MG63 (cell line): ENCODE measurements around the gene MUC12. TPM values are rescaled to one million over a fixed set of nuclear protein-coding genes. Genes with fewer than 3 reads are reported as not detected.
"Not testable (repeated sequence)": the region's sequence is repeated elsewhere in the genome, so short reads cannot be mapped to it uniquely, and the experiment has no call there.

ENCODE experiments used
- DNase-seq: peaks from one replicate; pipeline ENCODE4 v3.0.0-alpha.2; 2020
- H3K27me3 ChIP-seq: fragments of 250-450 bp; sonication (Bioruptor Pico); 2 replicates; pipeline ENCODE4 v1.5.1; 2020; ENCODE audit warnings: mild to moderate bottlenecking, moderate library complexity
- H3K36me3 ChIP-seq: fragments of 250-450 bp; sonication (Bioruptor Pico); 2 replicates; pipeline ENCODE4 v1.5.1; 2020; ENCODE audit warnings: mild to moderate bottlenecking, moderate library complexity
- H3K4me3 ChIP-seq: fragments of 250-450 bp; sonication (Bioruptor Pico); 2 replicates; pipeline ENCODE4 v1.5.1; 2020; ENCODE audit warnings: mild to moderate bottlenecking, moderate library complexity
- H3K9me3 ChIP-seq: fragments of 250-450 bp; sonication (Bioruptor Pico); 2 replicates; pipeline ENCODE4 v1.5.1; 2020; ENCODE audit warnings: mild to moderate bottlenecking, moderate library complexity
- total RNA-seq: library from RNA; depleted of rRNA; stranded (reverse); fragments of >200 nt; shearing (Covaris generic); gene quantifications from 2 replicates; pipeline ENCODE4 v1.2.3, GENCODE V29; 2014; ENCODE audit warnings: low replicate concordance; rRNA removed

MUC12 gene, protein sequence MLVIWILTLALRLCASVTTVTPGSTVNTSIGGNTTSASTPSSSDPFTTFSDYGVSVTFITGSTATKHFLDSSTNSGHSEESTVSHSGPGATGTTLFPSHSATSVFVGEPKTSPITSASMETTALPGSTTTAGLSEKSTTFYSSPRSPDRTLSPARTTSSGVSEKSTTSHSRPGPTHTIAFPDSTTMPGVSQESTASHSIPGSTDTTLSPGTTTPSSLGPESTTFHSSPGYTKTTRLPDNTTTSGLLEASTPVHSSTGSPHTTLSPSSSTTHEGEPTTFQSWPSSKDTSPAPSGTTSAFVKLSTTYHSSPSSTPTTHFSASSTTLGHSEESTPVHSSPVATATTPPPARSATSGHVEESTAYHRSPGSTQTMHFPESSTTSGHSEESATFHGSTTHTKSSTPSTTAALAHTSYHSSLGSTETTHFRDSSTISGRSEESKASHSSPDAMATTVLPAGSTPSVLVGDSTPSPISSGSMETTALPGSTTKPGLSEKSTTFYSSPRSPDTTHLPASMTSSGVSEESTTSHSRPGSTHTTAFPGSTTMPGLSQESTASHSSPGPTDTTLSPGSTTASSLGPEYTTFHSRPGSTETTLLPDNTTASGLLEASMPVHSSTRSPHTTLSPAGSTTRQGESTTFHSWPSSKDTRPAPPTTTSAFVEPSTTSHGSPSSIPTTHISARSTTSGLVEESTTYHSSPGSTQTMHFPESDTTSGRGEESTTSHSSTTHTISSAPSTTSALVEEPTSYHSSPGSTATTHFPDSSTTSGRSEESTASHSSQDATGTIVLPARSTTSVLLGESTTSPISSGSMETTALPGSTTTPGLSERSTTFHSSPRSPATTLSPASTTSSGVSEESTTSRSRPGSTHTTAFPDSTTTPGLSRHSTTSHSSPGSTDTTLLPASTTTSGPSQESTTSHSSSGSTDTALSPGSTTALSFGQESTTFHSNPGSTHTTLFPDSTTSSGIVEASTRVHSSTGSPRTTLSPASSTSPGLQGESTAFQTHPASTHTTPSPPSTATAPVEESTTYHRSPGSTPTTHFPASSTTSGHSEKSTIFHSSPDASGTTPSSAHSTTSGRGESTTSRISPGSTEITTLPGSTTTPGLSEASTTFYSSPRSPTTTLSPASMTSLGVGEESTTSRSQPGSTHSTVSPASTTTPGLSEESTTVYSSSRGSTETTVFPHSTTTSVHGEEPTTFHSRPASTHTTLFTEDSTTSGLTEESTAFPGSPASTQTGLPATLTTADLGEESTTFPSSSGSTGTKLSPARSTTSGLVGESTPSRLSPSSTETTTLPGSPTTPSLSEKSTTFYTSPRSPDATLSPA (N-terminal part only)
- not detected in 2 replicates for total RNA-seq

DNA sequence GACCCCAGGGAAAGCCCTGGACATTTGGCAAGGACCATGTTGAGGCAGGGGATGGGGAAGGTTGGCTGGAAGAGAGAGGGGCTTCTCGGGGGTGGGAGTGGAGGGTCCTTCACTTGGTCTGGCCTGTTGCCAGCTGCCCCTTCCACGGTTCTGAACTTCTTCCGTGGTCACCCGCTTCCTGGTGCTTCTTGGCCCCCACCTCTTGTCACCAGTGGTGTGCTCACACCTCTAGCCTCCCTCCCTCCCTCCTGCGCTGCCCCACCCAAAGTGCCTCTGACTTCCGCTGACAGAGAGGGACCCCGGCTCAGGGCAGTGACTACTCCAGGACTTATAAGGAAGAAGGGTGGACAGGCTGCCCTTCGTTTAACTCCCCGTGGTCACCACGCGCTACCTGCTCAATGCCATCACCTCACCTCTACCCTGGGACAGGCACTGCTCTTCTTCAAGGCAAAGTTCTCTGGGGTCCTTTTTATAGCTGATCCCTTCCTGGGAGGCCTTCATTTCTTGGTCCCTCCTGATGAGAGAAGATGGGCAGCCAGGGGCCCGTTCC is at the start of gene MUC12:
Gene MUC12 (plus strand): TSS at position 500 of the 550 bp plus-strand sequence. CDS start 58 bp downstream, outside the sequence.
- Histone ChIP-seq H3K9me3 (no peaks in the 10 kb centered on the region), H3K4me3 (no peak within 1 kb of the TSS), H3K36me3 (no peaks in the 10 kb centered on the region), H3K27me3 (peaks cover 31% of the 10 kb centered on the region)
- DNase-seq: no peak

DNA sequence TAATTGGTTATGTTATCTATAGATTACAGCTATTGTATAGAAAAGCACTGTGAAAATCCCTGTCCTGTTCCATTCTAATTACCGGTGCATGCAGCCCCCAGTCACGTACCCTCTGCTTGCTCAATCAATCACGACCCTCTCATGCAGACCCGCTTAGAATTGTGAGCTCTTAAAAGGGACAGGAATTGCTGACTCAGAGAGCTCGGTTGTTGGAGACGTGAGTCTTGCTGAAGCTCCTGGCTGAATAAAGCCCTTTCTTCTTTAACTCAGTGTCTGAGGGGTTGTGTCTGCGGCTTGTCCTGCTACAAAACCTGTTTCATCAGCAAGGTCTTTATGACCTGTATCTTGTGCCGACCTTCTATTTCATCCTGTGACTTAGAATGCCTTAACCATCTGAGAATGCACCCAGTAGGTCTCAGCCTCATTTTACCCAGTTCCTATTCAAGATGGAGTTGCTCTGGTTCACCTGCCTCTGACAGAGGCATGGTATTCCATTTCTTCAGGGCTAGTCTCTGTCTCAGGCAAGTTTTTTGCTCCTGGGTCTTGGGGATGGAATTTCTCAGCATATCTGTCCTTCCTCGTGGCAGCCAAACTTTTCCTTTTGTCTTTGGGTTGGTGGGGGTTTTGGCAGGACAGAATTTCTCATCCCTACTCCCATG is 49.5 kb upstream of the MUC12 start:
- H3K9me3 ChIP-seq, H3K27me3 ChIP-seq, H3K36me3 ChIP-seq, DNase-seq, H3K4me3 ChIP-seq: not testable (repeated sequence)

DNA sequence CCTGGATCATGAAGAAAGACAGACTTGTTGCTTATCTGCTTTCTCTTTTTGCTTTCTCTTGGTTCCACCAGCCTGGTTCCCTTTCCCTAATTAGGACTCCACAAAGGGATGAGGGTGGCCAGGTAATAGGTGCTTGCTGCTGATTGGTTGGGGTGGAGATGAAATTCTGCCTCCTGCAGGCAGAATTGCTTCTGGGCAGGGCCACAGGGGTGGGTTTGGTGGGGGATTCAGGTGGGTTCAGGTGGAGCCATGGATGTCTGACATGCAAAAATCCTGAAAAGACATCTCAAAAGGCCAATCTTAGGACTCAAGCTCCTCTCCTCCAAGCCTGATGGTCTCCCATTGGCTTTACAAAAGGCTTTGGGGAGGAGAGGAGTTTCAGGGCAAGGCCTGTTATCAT is 48.3 kb upstream of the MUC12 start:
- H3K36me3 ChIP-seq: no peaks in the 10 kb centered on the region
- no peaks in the 10 kb centered on the region for H3K9me3 ChIP-seq
- no peak overlapping the region for H3K4me3 ChIP-seq
- no peak for DNase-seq
- no peaks in the 10 kb centered on the region for H3K27me3 ChIP-seq

DNA sequence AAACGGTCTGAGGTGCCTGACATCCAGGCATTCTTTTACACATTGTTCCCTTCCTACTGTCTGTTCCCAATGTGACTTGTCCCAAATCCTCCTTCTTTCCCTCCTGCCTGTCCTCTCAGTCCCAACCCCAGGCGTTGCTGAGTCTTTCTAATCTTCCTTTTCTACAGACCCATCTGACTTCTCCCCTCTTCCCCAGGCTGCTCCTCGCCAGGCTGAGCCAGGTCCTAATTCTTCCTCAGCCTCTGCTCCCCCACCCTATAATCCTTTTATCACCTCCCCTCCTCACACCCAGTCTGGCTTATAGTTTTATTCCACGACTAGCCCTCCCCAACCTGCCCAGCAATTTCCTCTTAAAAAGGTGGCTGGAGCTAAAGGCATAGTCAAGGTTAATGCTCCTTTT is 45.7 kb upstream of the MUC12 start:
- not testable (repeated sequence) for H3K9me3 ChIP-seq, DNase-seq, H3K36me3 ChIP-seq, H3K27me3 ChIP-seq, H3K4me3 ChIP-seq

DNA sequence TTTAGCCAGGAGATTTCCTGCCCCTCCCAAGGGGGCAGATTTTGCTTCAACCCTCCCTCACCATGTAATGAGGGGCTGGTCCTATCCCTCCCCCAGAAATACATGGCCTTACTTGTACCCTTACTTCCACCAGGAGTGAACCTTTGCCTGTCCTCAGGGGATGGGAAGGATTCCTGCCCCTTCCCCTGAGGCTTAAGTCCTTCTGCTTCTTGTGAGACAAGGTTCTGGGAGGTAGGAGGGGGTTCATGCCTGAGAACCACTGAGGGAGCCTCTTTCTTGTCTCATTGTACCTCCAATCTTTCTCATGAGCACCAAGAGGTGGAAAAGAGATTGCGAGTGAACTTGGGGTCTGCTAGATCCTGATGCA is 39.6 kb upstream of the MUC12 start:
- H3K36me3 ChIP-seq: no peaks in the 10 kb centered on the region
- no peaks in the 10 kb centered on the region for H3K27me3 ChIP-seq
- H3K4me3 ChIP-seq: no peak overlapping the region
- H3K9me3 ChIP-seq: no peaks in the 10 kb centered on the region
- no peak for DNase-seq

DNA sequence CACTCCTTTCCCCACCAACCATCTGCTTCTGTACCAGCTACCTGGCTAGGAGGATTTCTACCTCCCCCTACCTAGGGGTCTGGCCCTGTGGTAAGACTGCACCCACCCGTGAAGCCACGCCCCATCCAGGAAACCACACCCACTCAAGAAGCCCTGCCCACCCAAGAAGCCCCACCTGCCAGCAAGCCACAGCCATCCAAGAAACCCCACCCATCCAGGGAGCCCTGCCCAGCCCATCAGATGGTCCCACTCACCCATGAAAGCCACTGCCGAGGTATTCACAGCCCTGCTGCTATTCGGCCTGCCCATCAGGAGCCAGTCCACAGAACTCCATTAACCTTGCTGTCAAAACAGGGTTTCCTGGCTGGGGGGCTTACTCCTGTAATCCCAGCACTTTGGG is 35.6 kb upstream of the MUC12 start:
- no peaks in the 10 kb centered on the region for H3K9me3 ChIP-seq
- H3K27me3 ChIP-seq: no peaks in the 10 kb centered on the region
- H3K4me3 ChIP-seq: no peak overlapping the region
- H3K36me3 ChIP-seq: no peaks in the 10 kb centered on the region
- DNase-seq: no peak

DNA sequence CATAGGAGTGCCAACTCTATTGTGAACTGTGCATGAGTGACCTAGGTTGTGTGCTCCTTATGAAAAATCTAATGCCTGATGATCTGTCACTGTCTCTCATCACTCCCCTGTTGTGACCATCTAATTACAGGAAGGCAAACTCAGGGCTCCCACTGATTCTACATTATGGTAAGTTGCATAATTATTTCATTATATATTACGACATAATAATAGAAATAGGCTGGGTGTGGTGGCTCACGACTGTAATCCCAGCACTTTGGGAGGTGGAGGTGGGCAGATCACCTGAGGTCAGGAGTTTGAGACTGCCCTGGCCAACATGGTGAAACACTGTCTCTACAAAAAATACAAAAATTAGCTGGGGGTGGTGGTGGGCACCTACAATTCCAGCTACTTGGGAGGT is 34.0 kb upstream of the MUC12 start:
- H3K4me3 ChIP-seq: not testable (repeated sequence)

DNA sequence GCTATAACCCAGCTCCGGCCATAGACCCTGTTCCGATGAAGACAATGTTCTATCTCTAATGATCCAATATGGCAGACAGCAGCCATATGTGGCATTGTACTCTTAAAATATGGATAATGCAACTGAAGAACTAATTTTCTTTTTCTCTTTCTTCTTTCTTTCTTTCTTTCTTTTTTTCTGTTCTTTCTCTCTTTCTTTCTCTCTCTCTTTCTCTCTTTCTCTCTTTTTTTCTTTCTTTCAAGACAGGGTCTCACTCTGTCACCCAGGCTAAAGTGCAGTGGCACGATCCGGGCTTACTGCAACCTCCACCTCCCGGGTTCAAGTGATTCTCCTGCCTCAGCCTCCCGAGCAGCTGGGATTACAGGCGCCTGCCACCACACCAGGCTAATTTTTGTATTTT is 33.2 kb upstream of the MUC12 start:
- H3K4me3 ChIP-seq, H3K36me3 ChIP-seq, H3K27me3 ChIP-seq, H3K9me3 ChIP-seq, DNase-seq: not testable (repeated sequence)

More for the DNA sequence above, 34.0 kb upstream of the MUC12 start:
- H3K27me3 ChIP-seq, H3K9me3 ChIP-seq, H3K36me3 ChIP-seq, DNase-seq: not testable (repeated sequence)

DNA sequence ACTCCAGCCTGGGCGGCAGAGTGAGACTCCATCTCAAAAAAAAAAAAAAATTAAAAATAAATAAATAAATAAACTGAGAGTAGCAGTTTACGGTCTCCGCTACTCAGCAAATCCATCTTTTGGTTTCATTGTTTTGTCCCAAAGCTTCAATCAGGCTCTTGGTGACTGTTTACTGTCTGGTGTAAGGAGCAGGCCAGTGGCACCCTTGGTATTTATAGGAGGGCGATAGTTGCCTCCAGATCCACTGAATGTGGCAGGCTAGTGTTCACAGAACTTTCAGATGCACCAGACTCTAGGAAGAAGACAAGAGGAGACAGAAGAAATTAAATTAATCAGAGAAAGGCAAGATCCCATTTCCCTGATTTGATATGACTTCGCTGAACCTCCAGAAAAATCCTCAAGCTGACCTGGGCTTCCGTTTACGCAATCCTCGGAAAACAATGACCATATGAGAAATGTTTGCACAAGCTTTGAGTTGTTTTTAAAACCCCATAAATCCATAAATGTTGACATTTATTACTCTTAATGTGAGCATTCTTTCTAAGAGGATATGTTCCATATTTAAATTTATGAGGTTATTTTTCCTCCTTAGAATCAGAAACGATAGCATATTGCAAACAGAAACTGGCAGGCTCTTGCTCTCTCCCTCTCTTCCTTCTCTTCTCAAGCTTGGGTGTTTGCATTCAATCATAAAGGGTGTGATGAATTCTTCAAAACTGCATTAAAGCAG is 27.2 kb upstream of the MUC12 start:
- no peaks in the 10 kb centered on the region for H3K9me3 ChIP-seq
- no peaks in the 10 kb centered on the region for H3K27me3 ChIP-seq
- no peaks in the 10 kb centered on the region for H3K36me3 ChIP-seq
- DNase-seq: no peak
- no peak overlapping the region for H3K4me3 ChIP-seq

DNA sequence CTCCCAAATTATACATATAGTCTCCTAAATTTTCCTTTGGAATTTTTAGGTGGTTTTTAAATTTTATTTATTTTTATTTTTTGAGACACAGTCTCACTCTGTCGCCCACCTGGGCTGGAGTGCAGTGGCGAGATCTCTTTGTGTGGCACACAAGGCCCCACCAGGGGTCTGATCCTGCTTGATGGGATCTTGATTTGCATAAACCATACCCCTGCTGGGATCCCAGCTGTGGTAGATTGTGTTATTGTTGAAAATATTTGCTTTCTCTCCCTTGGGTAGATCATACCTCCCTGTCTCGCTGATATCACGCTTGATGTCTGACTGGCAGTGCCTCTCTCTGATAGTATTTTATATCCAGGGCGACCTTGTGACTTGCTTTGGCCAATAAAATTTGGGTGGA is 25.7 kb upstream of the MUC12 start:
- no peaks in the 10 kb centered on the region for H3K9me3 ChIP-seq
- H3K27me3 ChIP-seq: no peaks in the 10 kb centered on the region
- H3K36me3 ChIP-seq: no peaks in the 10 kb centered on the region
- DNase-seq: no peak
- H3K4me3 ChIP-seq: no peak overlapping the region

DNA sequence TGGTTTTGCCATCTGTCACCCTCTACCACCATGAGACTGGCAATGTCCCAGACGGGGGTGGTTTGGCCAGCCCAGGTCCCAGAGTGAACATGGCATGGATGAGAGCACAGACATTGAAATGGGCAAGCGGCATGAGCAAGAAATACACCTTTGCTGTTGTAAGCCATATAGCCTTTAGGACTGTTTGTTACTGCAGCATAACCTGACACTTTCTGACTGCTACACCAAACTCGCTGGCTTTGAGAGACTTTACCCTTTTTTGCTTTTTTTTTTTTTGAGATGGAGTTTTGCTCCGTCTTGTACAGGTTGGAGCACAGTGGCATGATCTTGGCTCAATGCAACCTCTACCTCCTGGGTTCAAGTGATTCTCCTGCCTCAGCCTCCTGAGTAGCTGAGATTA is 25.2 kb upstream of the MUC12 start:
- Histone ChIP-seq H3K9me3 (no peaks in the 10 kb centered on the region), H3K36me3 (no peaks in the 10 kb centered on the region), H3K27me3 (no peaks in the 10 kb centered on the region), H3K4me3 (no peak overlapping the region)
- DNase-seq: no peak

DNA sequence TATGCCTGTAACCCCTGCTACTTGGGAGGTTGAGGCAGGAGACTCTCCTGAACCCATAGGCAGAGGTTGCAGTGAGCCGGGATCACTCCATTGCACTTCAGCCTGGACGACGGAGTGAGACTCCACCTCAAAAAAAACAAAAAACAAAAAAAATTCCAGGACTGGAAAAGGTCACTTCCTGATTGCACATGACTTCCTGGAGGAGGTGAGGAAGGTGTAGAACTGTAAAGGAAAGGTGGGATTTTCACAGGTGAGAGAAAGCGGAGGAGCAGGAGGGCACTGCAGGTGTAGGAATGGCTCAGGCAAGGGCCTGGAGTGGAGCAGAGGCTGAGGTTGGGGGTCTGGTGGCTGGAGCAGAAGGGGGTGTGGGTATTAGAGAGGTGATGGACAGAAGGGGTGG is 23.3 kb upstream of the MUC12 start:
- no peaks in the 10 kb centered on the region for H3K9me3 ChIP-seq
- no peaks in the 10 kb centered on the region for H3K27me3 ChIP-seq
- no peak for DNase-seq
- H3K36me3 ChIP-seq: no peaks in the 10 kb centered on the region
- no peak overlapping the region for H3K4me3 ChIP-seq

DNA sequence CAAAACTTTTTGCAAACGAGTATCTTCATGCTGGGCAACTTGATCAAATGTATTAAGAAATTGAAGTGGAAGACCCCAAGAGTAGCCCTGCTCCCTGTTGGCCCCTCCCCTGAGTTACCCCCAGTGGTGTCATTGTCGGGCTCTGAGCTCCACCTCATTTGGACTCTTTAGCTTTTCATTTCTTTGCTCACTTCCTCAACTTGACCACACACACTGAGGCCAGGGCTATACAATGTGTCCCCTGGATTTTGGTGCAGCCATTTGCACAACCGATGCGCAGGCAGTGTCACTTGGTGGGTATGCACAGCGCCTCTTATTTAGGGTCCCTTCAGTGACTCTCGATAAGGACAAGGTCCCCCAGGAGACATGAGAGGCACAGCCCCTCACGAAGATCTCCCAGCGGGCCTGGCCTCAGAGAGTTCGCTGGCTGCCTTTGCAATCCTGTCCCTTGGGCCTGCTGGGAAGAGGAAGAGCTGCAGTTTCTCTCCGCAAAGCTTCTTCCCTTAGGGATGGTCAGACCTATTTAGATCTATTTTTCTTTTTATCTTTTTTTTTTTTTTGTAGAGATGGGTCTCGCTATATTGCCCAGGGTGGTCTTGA is 22.5 kb upstream of the MUC12 start:
- no peaks in the 10 kb centered on the region for H3K9me3 ChIP-seq
- DNase-seq: no peak
- no peak overlapping the region for H3K4me3 ChIP-seq
- H3K27me3 ChIP-seq: no peaks in the 10 kb centered on the region
- H3K36me3 ChIP-seq: no peaks in the 10 kb centered on the region

DNA sequence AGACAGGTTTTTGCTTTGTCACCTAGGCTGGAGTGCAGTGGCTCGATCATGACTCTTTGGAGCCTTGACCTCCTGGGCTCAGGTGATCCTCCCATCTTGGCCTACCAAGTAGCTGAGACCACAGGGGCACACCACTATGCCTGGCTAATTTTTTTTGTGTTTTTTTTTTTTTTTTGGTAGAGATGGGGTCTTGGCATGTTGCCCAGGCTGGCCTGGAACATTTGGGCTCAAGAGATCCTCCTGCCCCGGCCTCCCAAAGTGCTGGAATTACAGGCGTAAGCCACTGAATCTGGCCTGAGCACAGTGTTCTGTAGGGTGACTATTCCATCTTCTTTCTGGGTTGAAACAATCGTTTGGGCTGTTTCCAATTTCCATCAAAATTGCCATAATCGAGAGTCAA is 21.6 kb upstream of the MUC12 start:
- H3K9me3 ChIP-seq: no peaks in the 10 kb centered on the region
- no peaks in the 10 kb centered on the region for H3K27me3 ChIP-seq
- no peak for DNase-seq
- H3K4me3 ChIP-seq: no peak overlapping the region
- H3K36me3 ChIP-seq: no peaks in the 10 kb centered on the region

DNA sequence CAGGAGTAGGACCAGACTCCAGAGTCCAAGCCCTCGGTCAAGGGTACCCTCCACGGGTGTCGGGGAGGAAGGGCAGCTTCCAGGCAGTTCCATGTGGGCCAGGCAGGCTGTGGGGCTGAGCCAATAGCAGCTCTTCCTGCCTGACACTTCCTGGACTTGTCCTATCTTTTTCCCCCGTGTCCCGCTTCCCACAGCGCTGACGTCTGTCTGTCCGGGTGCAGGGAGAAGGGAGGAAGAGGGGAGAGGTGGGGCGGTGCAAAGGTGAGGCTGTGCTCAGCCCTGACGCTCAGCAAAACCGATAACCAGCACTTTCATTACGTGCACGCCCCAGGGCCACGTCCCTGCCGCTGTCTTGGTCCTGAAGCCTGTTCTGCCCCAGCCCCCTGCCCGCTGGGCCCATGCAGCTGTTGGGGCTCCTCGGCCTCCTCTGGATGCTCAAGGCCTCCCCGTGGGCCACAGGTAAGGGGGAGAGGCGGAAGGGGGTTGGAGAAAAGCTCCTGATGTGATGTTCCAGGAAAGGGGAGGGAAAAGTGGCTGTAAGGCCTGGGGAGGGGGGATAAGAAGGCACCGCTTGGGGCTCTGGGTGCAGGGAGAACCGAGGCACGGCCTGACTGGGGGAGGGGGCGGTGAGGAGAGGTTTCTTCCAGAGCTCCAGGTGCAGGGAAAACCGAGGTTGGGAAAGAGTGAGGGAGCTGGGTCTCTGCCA is 20.0 kb upstream of the MUC12 start, which contains the start of gene MUC3A:
Gene MUC3A (plus strand): TSS at position 308 of the 706 bp plus-strand sequence. CDS start 91 bp downstream, at position 399.
- H3K4me3 ChIP-seq: no peak within 1 kb of the TSS
- no peak for DNase-seq
- no peaks in the 10 kb centered on the region for H3K27me3 ChIP-seq
- no peaks in the 10 kb centered on the region for H3K9me3 ChIP-seq
- H3K36me3 ChIP-seq: no peaks in the 10 kb centered on the region
